Transverse colon (tissue), 3 donors: ENCODE results near the gene TEAD4.

ENCODE experiments used
- CTCF ChIP-seq, 5 experiments: fragments of 200-600 bp in 3 of 5; fragments of 450-650 bp in 2 of 5; sonication (generic) in 3 of 5; IDR thresholded peaks; 1 replicate in 2 of 5; 2 replicates in 3 of 5; pipeline ENCODE4 v1.5.1; 2016 to 2017; ENCODE audit warnings: antibody characterized with exemption in 5 of 5, inconsistent platforms in 3 of 5, mild to moderate bottlenecking in 2 of 5, moderate library complexity in 1 of 5
- POLR2A ChIP-seq: fragments of 450-650 bp; IDR thresholded peaks from one replicate; pipeline ENCODE4 v1.6.1; 2016; ENCODE audit warnings: antibody characterized with exemption, mild to moderate bottlenecking, moderate library complexity

DNA sequence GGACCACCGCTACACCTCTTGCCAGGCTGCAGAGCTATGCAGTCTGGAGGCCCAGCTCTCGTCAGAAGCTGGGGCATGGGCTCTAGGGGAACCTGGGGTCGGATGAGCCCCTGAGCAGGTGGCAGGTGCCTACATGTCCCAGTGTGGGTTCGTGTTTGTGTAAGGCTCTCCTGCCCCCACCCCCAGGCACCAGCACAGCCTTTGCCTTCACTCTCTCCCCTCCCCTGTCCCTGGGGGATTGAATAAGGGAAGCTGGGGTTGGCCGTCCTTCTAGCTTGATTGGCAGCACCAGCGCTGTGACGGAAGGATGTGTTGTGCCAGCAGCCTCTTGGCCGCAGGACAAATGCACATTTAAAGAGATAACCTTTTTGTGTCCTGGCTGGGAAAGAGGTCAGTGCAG lies 83.2 kb downstream of the TEAD4 start:
- TF ChIP-seq POLR2A (no peak), CTCF (IDR thresholded peaks at IDR 0.05) (no peak)
